ENCODE measurements around the gene SMAD2.

DNA sequence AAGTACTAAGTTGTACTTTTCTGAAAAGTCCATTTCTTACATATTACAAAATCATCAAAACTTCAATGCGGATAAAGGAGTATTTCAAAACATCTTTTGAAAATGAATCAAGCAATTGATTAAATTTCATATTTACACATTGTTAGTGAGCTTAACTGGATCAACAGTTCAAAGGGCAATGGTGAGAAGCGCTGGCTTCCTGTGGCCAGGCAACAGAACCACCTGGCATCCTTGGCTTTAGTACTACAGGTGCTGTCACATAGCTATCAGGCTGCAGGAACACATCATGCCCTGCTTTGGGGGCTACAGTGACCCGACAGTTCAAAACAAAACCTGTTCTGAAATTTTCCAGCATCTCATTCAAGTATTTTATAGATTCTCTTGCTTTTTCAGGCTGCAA, 59.2 kb downstream of the SMAD2 start:
- no peak for TF ChIP-seq POLR2AphosphoS5 (IDR thresholded peaks at IDR 0.05; ENCODE audit: low read depth)
- TF ChIP-seq, protein P1, sequence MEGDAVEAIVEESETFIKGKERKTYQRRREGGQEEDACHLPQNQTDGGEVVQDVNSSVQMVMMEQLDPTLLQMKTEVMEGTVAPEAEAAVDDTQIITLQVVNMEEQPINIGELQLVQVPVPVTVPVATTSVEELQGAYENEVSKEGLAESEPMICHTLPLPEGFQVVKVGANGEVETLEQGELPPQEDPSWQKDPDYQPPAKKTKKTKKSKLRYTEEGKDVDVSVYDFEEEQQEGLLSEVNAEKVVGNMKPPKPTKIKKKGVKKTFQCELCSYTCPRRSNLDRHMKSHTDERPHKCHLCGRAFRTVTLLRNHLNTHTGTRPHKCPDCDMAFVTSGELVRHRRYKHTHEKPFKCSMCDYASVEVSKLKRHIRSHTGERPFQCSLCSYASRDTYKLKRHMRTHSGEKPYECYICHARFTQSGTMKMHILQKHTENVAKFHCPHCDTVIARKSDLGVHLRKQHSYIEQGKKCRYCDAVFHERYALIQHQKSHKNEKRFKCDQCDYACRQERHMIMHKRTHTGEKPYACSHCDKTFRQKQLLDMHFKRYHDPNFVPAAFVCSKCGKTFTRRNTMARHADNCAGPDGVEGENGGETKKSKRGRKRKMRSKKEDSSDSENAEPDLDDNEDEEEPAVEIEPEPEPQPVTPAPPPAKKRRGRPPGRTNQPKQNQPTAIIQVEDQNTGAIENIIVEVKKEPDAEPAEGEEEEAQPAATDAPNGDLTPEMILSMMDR (conservative IDR thresholded peaks at IDR 0.05; ENCODE audit: low read depth in 2 of 2): no peak

Measured in GM23338 (cell line).